MM.1S (cell line): ENCODE measurements around the gene LRRC8D.

Source experiments
- DNase-seq: peaks from one replicate; pipeline ENCODE4 v3.0.0-alpha.2; 2015
- H2AFZ ChIP-seq: fragments of 300-600 bp; sonication (generic); 2 replicates; pipeline ENCODE4 v1.6.0; 2016; ENCODE audit warnings: antibody characterized with exemption, low read length
- H3F3A ChIP-seq: fragments of 300-600 bp; sonication (generic); 2 replicates; pipeline ENCODE4 v1.6.1; 2016; ENCODE audit warnings: mild to moderate bottlenecking, antibody characterized with exemption, low read length, moderate library complexity, mixed read lengths; ENCODE audit not compliant: insufficient read depth
- H3K27ac ChIP-seq: fragments of 300-600 bp; sonication (generic); 2 replicates; pipeline ENCODE4 v1.5.1; 2016; ENCODE audit warnings: mild to moderate bottlenecking, low read length
- H3K27me3 ChIP-seq: fragments of 300-600 bp; sonication (generic); replicated peaks from 2 replicates; pipeline ENCODE4 v1.6.0; 2016; ENCODE audit warnings: low read length; ENCODE audit not compliant: insufficient read depth
- H3K36me3 ChIP-seq: fragments of 300-600 bp; sonication (generic); replicated peaks from 2 replicates; pipeline ENCODE4 v1.6.1; 2016; ENCODE audit warnings: mild to moderate bottlenecking, low read length, mixed read lengths; ENCODE audit not compliant: insufficient read depth
- H3K4me1 ChIP-seq: fragments of 300-600 bp; sonication (generic); 2 replicates; pipeline ENCODE4 v1.6.1; 2016; ENCODE audit warnings: low read length, mixed read lengths
- H3K4me2 ChIP-seq: fragments of 300-600 bp; sonication (generic); 2 replicates; pipeline ENCODE4 v1.6.0; 2016; ENCODE audit warnings: low read depth, low read length
- H3K4me3 ChIP-seq: fragments of 300-600 bp; sonication (generic); 2 replicates; pipeline ENCODE4 v1.5.1; 2016; ENCODE audit warnings: low read length, mixed read lengths
- H3K79me2 ChIP-seq: fragments of 300-600 bp; sonication (generic); 2 replicates; pipeline ENCODE4 v1.6.1; 2016; ENCODE audit warnings: mixed run types, low read length, mixed read lengths
- H3K9ac ChIP-seq: fragments of 300-600 bp; sonication (generic); 2 replicates; pipeline ENCODE4 v1.6.1; 2016; ENCODE audit warnings: low read length, mixed read lengths
- H3K9me2 ChIP-seq: fragments of 300-600 bp; sonication (generic); replicated peaks from 2 replicates; pipeline ENCODE4 v1.6.1; 2016; ENCODE audit warnings: mild to moderate bottlenecking, low read length, mixed read lengths; ENCODE audit not compliant: insufficient read depth
- H3K9me3 ChIP-seq: fragments of 300-600 bp; sonication (generic); replicated peaks from 2 replicates; pipeline ENCODE4 v1.6.1; 2016; ENCODE audit warnings: mild to moderate bottlenecking, low read length, mixed read lengths; ENCODE audit not compliant: insufficient read depth
- H4K20me1 ChIP-seq: fragments of 300-600 bp; sonication (generic); 2 replicates; pipeline ENCODE4 v1.6.1; 2016; ENCODE audit warnings: mild to moderate bottlenecking, low read length, moderate library complexity, mixed read lengths; ENCODE audit not compliant: insufficient read depth
- CTCF ChIP-seq: fragments of 300-600 bp; sonication (generic); IDR thresholded peaks from 2 replicates; pipeline ENCODE4 v1.5.1; 2016; ENCODE audit warnings: antibody characterized with exemption, low read length, mixed read lengths
- EZH2 ChIP-seq: fragments of 300-600 bp; sonication (generic); optimal IDR thresholded peaks from 2 replicates; pipeline ENCODE3; 2017; ENCODE audit warnings: low read depth, mild to moderate bottlenecking, antibody characterized with exemption, low read length, mixed read lengths
- EZH2phosphoT487 ChIP-seq: fragments of 300-600 bp; sonication (generic); IDR thresholded peaks from 2 replicates; pipeline ENCODE4 v1.6.1; 2018; ENCODE audit warnings: antibody characterized with exemption, low read length

Gene LRRC8D

GRCh38 chr1:89779151-89779940, 41.5 kb upstream of the LRRC8D start:
- Histone ChIP-seq H3K4me3 (no peak overlapping the region), H3K9me3 (no peaks in the 10 kb centered on the region), H3K4me2 (no peak overlapping the region), H3K9ac (no peak overlapping the region), H3K4me1 (no peaks in the 10 kb centered on the region), H3K27me3 (no peaks in the 10 kb centered on the region), H4K20me1 (no peaks in the 10 kb centered on the region), H3F3A (no peaks in the 10 kb centered on the region), H3K79me2 (no peaks in the 10 kb centered on the region), H3K36me3 (no peaks in the 10 kb centered on the region), H3K27ac (no peak overlapping the region), H2AFZ (no peak overlapping the region), H3K9me2 (no peaks in the 10 kb centered on the region)
- TF ChIP-seq EZH2phosphoT487, result no peak
- TF ChIP-seq CTCF, result no peak
- TF ChIP-seq EZH2, result no peak
- no peak for DNase-seq

- TF ChIP-seq CTCF (peak; percentile 17), EZH2 (no peak)
- Histone ChIP-seq H4K20me1 (no peaks in the 10 kb centered on the region), H3K4me1 (no peaks in the 10 kb centered on the region), H3K27ac (no peak overlapping the region), H3F3A (no peaks in the 10 kb centered on the region), H3K9me3 (no peaks in the 10 kb centered on the region), H3K9ac (no peak overlapping the region), H3K79me2 (no peaks in the 10 kb centered on the region), H3K9me2 (no peaks in the 10 kb centered on the region), H3K4me3 (no peak overlapping the region), H3K27me3 (no peaks in the 10 kb centered on the region), H2AFZ (no peak overlapping the region), H3K36me3 (no peaks in the 10 kb centered on the region), H3K4me2 (no peak overlapping the region)
- peak; percentile 26 for DNase-seq
These were observed 40.1 kb upstream of the LRRC8D start for GRCh38 chr1:89780721-89781120.

- Histone ChIP-seq H3K4me3 (no peak overlapping the region), H3K79me2 (no peaks in the 10 kb centered on the region), H3F3A (no peaks in the 10 kb centered on the region), H3K4me2 (no peak overlapping the region), H3K4me1 (no peaks in the 10 kb centered on the region), H4K20me1 (no peaks in the 10 kb centered on the region), H3K9me2 (no peaks in the 10 kb centered on the region), H3K9me3 (no peaks in the 10 kb centered on the region), H3K27ac (no peak overlapping the region), H3K9ac (no peak overlapping the region), H3K27me3 (no peaks in the 10 kb centered on the region), H3K36me3 (no peaks in the 10 kb centered on the region), H2AFZ (no peak overlapping the region)
- no peak for DNase-seq
- TF ChIP-seq EZH2phosphoT487 (no peak), EZH2 (no peak), CTCF (no peak)
These were observed 39.2 kb upstream of the LRRC8D start for GRCh38 chr1:89781494-89782126.
